K562 (cell line): Measurements from ENCODE around the gene MTERF4. TPM values are rescaled to one million over a fixed set of nuclear protein-coding genes. Genes with fewer than 3 reads are reported as not detected.
A peak's percentile ranks its signal among the peaks of the same experiment; 100 is the strongest.
"Not testable (repeated sequence)": the region's sequence is repeated elsewhere in the genome, so short reads cannot be mapped to it uniquely, and the experiment has no call there.

Experiments
- ATAC-seq: fragments of 200-7000 bp; cut with Tn5 transposase; 3 replicates; pipeline ENCODE4 v1.9.1; 2020; ENCODE audit warnings: moderate library complexity
- BruUV-seq: library from RNA; stranded (reverse); fragments of 400-500 nt; replicated peaks from 2 replicates; lab custom pipeline; 2021; lab: Mats Ljungman, UMichigan
- CTCF ChIA-PET: fragments of 300-600 bp; formaldehyde crosslinking; extraction: SDS; loops from one replicate; lab custom pipeline; 2021; ENCODE audit warnings: low intra/inter-chr PET ratio; lab: Yijun Ruan, JAX
- POLR2A ChIA-PET: fragments of 300-600, 350-650 bp; sonication (Branson Sonifier 250); formaldehyde crosslinking; extraction: SDS; loops from one replicate; lab custom pipeline; 2021; ENCODE audit warnings: antibody characterized with exemption, inconsistent platforms; lab: Yijun Ruan, JAX
- DNase-seq, 4 experiments: peaks; one replicate each; pipeline versions ENCODE4 v3.0.0 to v3.0.0-alpha.2; 2011 to 2018; ENCODE audit warnings: low spot score in 3 of 4, mixed read lengths in 3 of 4; ENCODE audit errors: extremely low read depth in 1 of 4
- FAIRE-seq: peaks from 2 replicates; lab custom pipeline; 2011; peaks lifted over from hg19 to GRCh38; lab: Jason Lieb, UNC
- H2AFZ ChIP-seq: 2 replicates; pipeline ENCODE4 v1.6.0; 2011; ENCODE audit warnings: low read depth, low read length, control low read depth, inconsistent platforms
- H3K27ac ChIP-seq: fragments of 200-600 bp; 3 replicates; pipeline ENCODE4 v1.8.0; 2011; ENCODE audit warnings: low read depth, mild to moderate bottlenecking, control low read depth, inconsistent platforms, low read length, moderate library complexity, mixed read lengths; ENCODE audit errors: extremely low read depth
- H3K27me3 ChIP-seq, 2 experiments: fragments of 300-600 bp in 1 of 2; 2 replicates in 1 of 2; 3 replicates in 1 of 2; pipeline versions ENCODE4 v1.6.0 to v1.8.0; 2011; ENCODE audit warnings: inconsistent platforms in 2 of 2, low read length in 2 of 2, mild to moderate bottlenecking in 1 of 2, mixed read lengths in 1 of 2, moderate library complexity in 1 of 2; ENCODE audit not compliant: control insufficient read depth in 2 of 2, insufficient read depth in 2 of 2
- H3K36me3 ChIP-seq: fragments of 300-600 bp; 3 replicates; pipeline ENCODE4 v1.8.0; 2011; ENCODE audit warnings: mild to moderate bottlenecking, low read length, inconsistent platforms; ENCODE audit not compliant: control insufficient read depth, insufficient read depth
- H3K4me1 ChIP-seq, 2 experiments: fragments of 200-600 bp in 1 of 2; replicated peaks in 1 of 2; 2 replicates in 1 of 2; 3 replicates in 1 of 2; pipeline versions ENCODE4 v1.5.1 to v1.8.0; 2011; ENCODE audit warnings: inconsistent platforms in 2 of 2, low read length in 2 of 2, mild to moderate bottlenecking in 1 of 2, mixed read lengths in 1 of 2, moderate library complexity in 1 of 2; ENCODE audit not compliant: control insufficient read depth in 2 of 2, insufficient read depth in 2 of 2
- H3K4me2 ChIP-seq: 2 replicates; pipeline ENCODE4 v1.6.1; 2011; ENCODE audit warnings: low read length, control low read depth, inconsistent platforms, mixed read lengths; ENCODE audit not compliant: insufficient read depth
- H3K4me3 ChIP-seq: fragments of 200-600 bp; sonication (generic), shearing (Covaris generic); 2 replicates; pipeline ENCODE4 v1.5.1; 2016; ENCODE audit warnings: control low read depth, inconsistent platforms
- H3K79me2 ChIP-seq: fragments of 200-600 bp; 3 replicates; pipeline ENCODE4 v1.8.0; 2011; ENCODE audit warnings: low read length, inconsistent platforms; ENCODE audit not compliant: control insufficient read depth, insufficient read depth
- H3K9ac ChIP-seq, 2 experiments: 2 replicates each; pipeline versions ENCODE4 v1.6.0 to v1.6.1; 2011; ENCODE audit warnings: low read depth in 2 of 2, low read length in 2 of 2, control low read depth in 1 of 2, inconsistent platforms in 1 of 2, mild to moderate bottlenecking in 1 of 2, mixed read lengths in 1 of 2; ENCODE audit not compliant: insufficient read depth in 1 of 2
- H3K9me1 ChIP-seq: one replicate; pipeline ENCODE4 v1.6.0; 2011; ENCODE audit warnings: inconsistent platforms, mild to moderate bottlenecking, low read length, moderate library complexity; ENCODE audit not compliant: control insufficient read depth, insufficient read depth
- H3K9me3 ChIP-seq: replicated peaks from 2 replicates; pipeline ENCODE4 v1.5.1; 2011; ENCODE audit warnings: low read depth, low read length, inconsistent platforms; ENCODE audit not compliant: control insufficient read depth, insufficient read depth
- H4K20me1 ChIP-seq: replicated peaks from 2 replicates; pipeline ENCODE4 v1.6.1; 2011; ENCODE audit warnings: low read length, inconsistent platforms, mixed read lengths; ENCODE audit not compliant: control insufficient read depth, insufficient read depth
- HIVEP1 ChIP-seq: fragments of 250-450 bp; sonication (Bioruptor Pico); IDR thresholded peaks from 2 replicates; pipeline ENCODE4 v1.4.0; 2020; ENCODE audit warnings: mild to moderate bottlenecking
- NCOA1 ChIP-seq: fragments of 450-650 bp; IDR thresholded peaks from 2 replicates; pipeline ENCODE4 v1.6.1; 2016; ENCODE audit warnings: low read depth
- NFE2 ChIP-seq: IDR thresholded peaks from 2 replicates; pipeline ENCODE4 v1.6.1; 2014; ENCODE audit warnings: antibody characterized with exemption, low read depth
- NFIC ChIP-seq: fragments of 450-650 bp; IDR thresholded peaks from 2 replicates; pipeline ENCODE4 v1.6.1; 2017; ENCODE audit warnings: mild to moderate bottlenecking, inconsistent platforms
- POLR3G ChIP-seq: IDR thresholded peaks from 2 replicates; pipeline ENCODE4 v1.6.1; 2011; ENCODE audit not compliant: insufficient read length, insufficient replicate concordance; ENCODE audit errors: extremely low read depth
- PRPF4 ChIP-seq: fragments of 200-400 bp; formaldehyde crosslinking; IDR thresholded peaks from one replicate; pipeline ENCODE4 v1.6.1; 2017; ENCODE audit warnings: low read length, low read depth, mild to moderate bottlenecking; ENCODE audit not compliant: insufficient read depth, poor library complexity, severe bottlenecking
- PTRF ChIP-seq: fragments of 450-650 bp; IDR thresholded peaks from 2 replicates; pipeline ENCODE4 v1.6.1; 2016; ENCODE audit warnings: mild to moderate bottlenecking, missing genetic modification characterization, missing compliant biosample characterization
- RAD51 ChIP-seq: fragments of 450-650 bp; IDR thresholded peaks from 2 replicates; pipeline ENCODE4 v1.7.1; 2016; ENCODE audit warnings: low read depth, mild to moderate bottlenecking, borderline replicate concordance
- SMC3 ChIP-seq: conservative IDR thresholded peaks from 2 replicates; pipeline ENCODE4 v1.6.1; 2011; ENCODE audit warnings: low read depth, low read length, improper control_type of control experiment; ENCODE audit not compliant: insufficient read depth
- SNIP1 ChIP-seq: fragments of 450-650 bp; IDR thresholded peaks from 2 replicates; pipeline ENCODE4 v1.7.1; 2017; ENCODE audit warnings: low read depth, mild to moderate bottlenecking
- SRSF7 ChIP-seq: fragments of 200-400 bp; formaldehyde crosslinking; optimal IDR thresholded peaks from 2 replicates; pipeline ENCODE3; 2017; ENCODE audit warnings: mild to moderate bottlenecking, low read depth, low read length
- ZNF77 ChIP-seq: fragments of 250-450 bp; sonication (Bioruptor Pico); IDR thresholded peaks from 2 replicates; pipeline ENCODE4 v1.5.0; 2020
- WGBS: fragments of 100-300 bp; shearing (Covaris generic); methylation state at CpG from one replicate; pipeline ENCODE4 v1.1.6; 2016; ENCODE audit warnings: low coverage, mixed read lengths; ENCODE audit not compliant: insufficient coverage; ENCODE audit errors: missing lambda C conversion rate; 5-methylcytosine and 5-hydroxymethylcytosine counted together
- in situ Hi-C: fragments of 300-500 bp; cut with MboI; formaldehyde crosslinking; loops from 4 replicates; pipeline ENCODE4 v1.15.0; 2018; ENCODE audit warnings: inconsistent platforms, mixed read lengths
- intact Hi-C: fragments of 100-400 bp; cut with micrococcal nuclease; formaldehyde crosslinking; loops from 2 replicates; pipeline ENCODE4 v1.14.2; 2022
- polyA plus RNA-seq, 8 experiments: library from polyadenylated mRNA; depleted of rRNA in 4 of 8; stranded (reverse) in 5 of 8; unstranded in 3 of 8; fragments of >200 nt; fragmentation: Nextera tagmentation in 2 of 8; fragmentation: Illumina TruSeq in 1 of 8; extraction: Ambion mirVana in 2 of 8; extraction: Trizol in 1 of 8; gene quantifications; 2 replicates each; pipeline versions ENCODE4 v1.2.1 to v1.2.3, GENCODE V29; 2011 to 2014; ENCODE audit warnings: inconsistent platforms in 1 of 8, missing spikeins in 1 of 8
- total RNA-seq, 7 experiments: library from RNA; depleted of rRNA in 6 of 7; stranded (reverse); fragments of >200 nt in 6 of 7; fragmentation: Illumina TruSeq in 2 of 7; extraction: Trizol in 2 of 7; gene quantifications; 2 replicates each; pipeline versions ENCODE4 v1.2.1 to v1.2.3, GENCODE V29; 2011 to 2021; ENCODE audit warnings: low replicate concordance in 1 of 7
- TF ChIP-seq, protein P1 (sequence below): IDR thresholded peaks from 2 replicates; pipeline ENCODE4 v1.6.1; 2011; ENCODE audit warnings: borderline replicate concordance, low read depth, mild to moderate bottlenecking, moderate library complexity, low read length; ENCODE audit not compliant: insufficient read depth, poor library complexity, severe bottlenecking

MTERF4 gene
- total and polyA plus RNA-seq, 9 of the 15 experiments (the other 6 are each of a cell fraction or from before 2014, with no cell fraction given), result 15.3 to 29.6 (median 21.2) TPM

DNA sequence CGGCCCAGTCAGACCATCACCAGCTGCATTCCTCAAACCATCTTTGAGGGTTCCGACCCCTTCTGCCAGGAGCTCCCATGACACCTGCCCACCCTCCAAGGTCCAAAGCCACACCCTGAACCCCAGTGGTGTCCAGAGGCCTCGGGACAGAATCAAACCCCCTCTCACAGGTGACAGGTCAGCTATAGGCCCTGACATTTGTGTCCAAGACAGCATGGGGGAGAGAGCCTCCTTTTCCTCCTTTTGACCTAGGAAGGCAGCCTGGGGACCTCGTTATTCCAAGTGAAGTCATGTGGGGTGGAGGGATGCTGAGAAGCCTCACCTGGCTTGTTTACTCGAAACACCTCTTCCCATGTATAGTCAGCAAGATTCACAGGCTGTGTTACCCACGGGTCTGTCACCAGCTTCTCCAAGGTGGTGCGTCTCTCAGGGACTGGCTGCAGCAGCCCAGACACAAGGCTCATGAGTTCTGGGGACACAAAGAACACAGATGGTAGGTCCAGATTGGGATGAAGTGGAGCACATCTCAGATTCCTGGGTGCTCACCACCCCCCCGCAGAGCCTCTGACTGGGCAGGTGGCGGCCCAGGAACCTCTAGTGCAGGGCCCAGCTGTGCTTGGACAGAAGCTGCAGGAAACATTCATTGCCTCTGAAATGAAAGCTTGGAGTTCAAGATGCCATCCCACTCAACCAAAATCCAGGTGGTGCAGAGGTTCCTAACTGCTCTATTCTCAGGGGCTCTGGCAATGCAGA is 5.1 kb upstream of the MTERF4 start (continued):
- TF ChIP-seq ZNF77 (CRISPR knock-in tag), result no peak
- TF ChIP-seq PTRF (tag), result no peak
- no peak for TF ChIP-seq POLR3G
- TF ChIP-seq PRPF4, result no peak
- TF ChIP-seq RAD51, result no peak
- TF ChIP-seq HIVEP1 (CRISPR knock-in tag), result no peak
- TF ChIP-seq SRSF7, result no peak
- no peak for TF ChIP-seq NCOA1
- no peak for TF ChIP-seq NFE2
- TF ChIP-seq SNIP1, result no peak

DNA sequence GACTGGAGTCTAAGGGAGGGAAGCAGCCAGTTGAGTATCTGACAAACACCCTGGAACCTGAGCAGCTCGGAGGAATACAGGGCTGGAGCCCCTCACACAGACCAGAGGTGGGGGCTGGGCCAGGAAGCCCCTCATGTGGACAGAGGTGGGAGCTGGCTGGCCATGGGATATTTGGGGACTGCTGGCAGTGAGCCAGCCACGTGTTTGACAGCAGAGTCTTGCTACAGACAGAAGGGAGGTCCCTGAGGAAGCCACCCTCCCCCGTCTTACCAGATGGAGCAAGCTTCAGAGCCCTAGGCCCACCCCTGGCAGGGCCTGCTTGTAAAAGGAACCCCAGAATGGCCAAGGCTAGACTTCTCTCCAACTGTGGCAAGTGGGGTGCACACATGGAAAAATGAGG is 3.6 kb upstream of the MTERF4 start:
- peaks cover 0 to 8% of the 10 kb centered on the region in 2 experiments; a peak in 2 of 5 replicates for H3K4me1 ChIP-seq
- H3K4me3 ChIP-seq, result no peak overlapping the region
- H3K9me3 ChIP-seq, result no peaks in the 10 kb centered on the region
- no peaks in the 10 kb centered on the region for H3K9me1 ChIP-seq
- 10% methylated on average over 2 of the region's 3 CpGs for WGBS
- TF ChIP-seq, protein P1, sequence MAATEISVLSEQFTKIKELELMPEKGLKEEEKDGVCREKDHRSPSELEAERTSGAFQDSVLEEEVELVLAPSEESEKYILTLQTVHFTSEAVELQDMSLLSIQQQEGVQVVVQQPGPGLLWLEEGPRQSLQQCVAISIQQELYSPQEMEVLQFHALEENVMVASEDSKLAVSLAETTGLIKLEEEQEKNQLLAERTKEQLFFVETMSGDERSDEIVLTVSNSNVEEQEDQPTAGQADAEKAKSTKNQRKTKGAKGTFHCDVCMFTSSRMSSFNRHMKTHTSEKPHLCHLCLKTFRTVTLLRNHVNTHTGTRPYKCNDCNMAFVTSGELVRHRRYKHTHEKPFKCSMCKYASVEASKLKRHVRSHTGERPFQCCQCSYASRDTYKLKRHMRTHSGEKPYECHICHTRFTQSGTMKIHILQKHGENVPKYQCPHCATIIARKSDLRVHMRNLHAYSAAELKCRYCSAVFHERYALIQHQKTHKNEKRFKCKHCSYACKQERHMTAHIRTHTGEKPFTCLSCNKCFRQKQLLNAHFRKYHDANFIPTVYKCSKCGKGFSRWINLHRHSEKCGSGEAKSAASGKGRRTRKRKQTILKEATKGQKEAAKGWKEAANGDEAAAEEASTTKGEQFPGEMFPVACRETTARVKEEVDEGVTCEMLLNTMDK, result no peak
- TF ChIP-seq NFIC (peak; percentile 87), SMC3 (no peak)
- ChIA-PET CTCF (no interaction called here), POLR2A (interaction anchor here (0.8 kb wide), 1 partner anchor 13 kb away, joined by 3 read pairs; no protein-coding TSS in a partner anchor)
- FAIRE-seq (no peak), ATAC-seq (no peak), DNase-seq (peak in 3 of 4 experiments; percentile 21 to 40 (median 25))
- no TSS peak for BruUV-seq
- H3K27me3 ChIP-seq, result no peaks in the 10 kb centered on the region
- no peak overlapping the region for H3K27ac ChIP-seq
- peak overlapping the region in 1 of 2 experiments; percentile 65; a peak in 1 of 4 replicates for H3K9ac ChIP-seq
- in situ Hi-C loops, result no loop called here
- no peak overlapping the region for H3K4me2 ChIP-seq
- peaks cover 4% of the 10 kb centered on the region; the same call in 1 of the 3 replicates for H3K36me3 ChIP-seq
- intact Hi-C loops, result no loop called here
- no peak overlapping the region for H2AFZ ChIP-seq
- peaks cover 27% of the 10 kb centered on the region for H3K79me2 ChIP-seq
- H4K20me1 ChIP-seq, result no peaks in the 10 kb centered on the region

DNA sequence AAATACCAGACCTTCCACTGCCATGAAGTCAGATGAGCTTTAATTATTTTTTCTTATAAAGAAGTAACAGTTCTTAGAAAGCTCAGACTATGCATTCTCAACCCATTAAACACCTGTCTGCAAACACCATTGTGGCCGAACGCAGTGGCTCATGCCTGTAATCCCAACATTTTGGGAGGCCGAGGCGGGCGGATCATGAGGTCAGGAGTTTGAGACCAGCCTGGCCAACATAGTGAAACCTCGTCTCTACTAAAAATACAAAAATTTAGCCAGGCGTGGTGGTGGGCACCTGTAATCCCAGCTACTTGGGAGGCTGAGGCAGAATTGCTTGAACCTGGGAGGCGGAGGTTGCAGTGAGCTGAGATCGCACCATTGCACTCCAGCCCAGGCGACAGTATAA is 2.5 kb upstream of the MTERF4 start:
- H3K9ac ChIP-seq, H2AFZ ChIP-seq, in situ Hi-C loops, FAIRE-seq, CTCF ChIA-PET, DNase-seq, H3K9me3 ChIP-seq, intact Hi-C loops, POLR2A ChIA-PET, H3K4me1 ChIP-seq, H3K27me3 ChIP-seq, H3K4me3 ChIP-seq, H4K20me1 ChIP-seq, H3K4me2 ChIP-seq, ATAC-seq, H3K9me1 ChIP-seq, BruUV-seq, H3K27ac ChIP-seq: not testable (repeated sequence)
- Histone ChIP-seq H3K36me3 (peaks cover 10% of the 10 kb centered on the region; the same call in 2 of the 3 replicates), H3K79me2 (peaks cover 34% of the 10 kb centered on the region)
- WGBS, result 97% methylated on average over 9 of the region's 10 CpGs
